GM18526 (cell line): ENCODE results near the gene MET.

Source experiments
- POLR2A ChIP-seq: IDR thresholded peaks from 3 replicates; pipeline ENCODE4 v1.6.1; 2011; ENCODE audit not compliant: insufficient read length; ENCODE audit errors: extremely low read depth

Gene MET

GRCh38 chr7:116777651-116778281, 105.8 kb downstream of the MET start:
- TF ChIP-seq POLR2A: no peak

- no peak for TF ChIP-seq POLR2A
Observed at GRCh38 chr7:116779216-116779615, 107.2 kb downstream of the MET start.

GRCh38 chr7:116779931-116780330, 107.9 kb downstream of the MET start:
- TF ChIP-seq POLR2A: no peak

GRCh38 chr7:116780521-116780920, 108.5 kb downstream of the MET start:
- no peak for TF ChIP-seq POLR2A

DNA sequence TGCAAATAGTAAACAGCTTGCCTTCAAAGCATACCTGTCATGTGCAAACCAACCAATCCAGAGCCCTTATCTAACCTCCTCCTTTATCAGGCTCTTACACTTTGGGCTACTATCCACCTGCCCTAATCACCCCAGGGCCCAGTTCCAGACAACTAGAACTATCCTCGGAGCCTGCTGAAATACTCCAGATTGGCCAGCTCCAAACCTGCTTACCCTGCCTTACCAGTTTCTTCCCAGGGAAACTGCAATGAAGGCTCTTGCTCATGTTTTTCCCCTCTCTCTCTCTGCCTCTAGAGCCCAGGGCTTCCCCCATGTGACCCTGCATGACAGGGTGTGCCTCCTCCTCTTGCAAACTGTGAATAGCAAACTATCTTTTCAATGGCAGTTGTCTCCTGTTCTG, 109.0 kb downstream of the MET start:
- TF ChIP-seq POLR2A: no peak

DNA sequence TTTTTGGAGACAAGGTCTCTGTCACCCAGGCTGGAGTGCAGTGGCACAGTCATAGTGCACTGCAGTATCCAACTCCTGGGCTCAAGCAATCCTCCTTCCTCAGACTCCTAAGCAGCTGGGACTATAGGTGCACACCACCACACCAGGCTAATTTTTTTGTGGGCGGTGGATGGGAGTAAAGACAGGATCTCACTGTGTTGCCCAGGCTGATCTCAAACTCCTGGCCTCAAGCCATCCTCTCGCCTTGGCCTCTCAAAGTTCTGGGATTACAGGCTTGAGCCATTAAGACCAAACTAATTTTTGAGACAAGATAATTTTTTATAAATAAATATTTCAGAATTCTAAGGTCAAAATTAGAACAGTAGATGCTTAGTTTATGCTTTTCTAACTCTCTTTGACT, 109.6 kb downstream of the MET start:
- no peak for TF ChIP-seq POLR2A

DNA sequence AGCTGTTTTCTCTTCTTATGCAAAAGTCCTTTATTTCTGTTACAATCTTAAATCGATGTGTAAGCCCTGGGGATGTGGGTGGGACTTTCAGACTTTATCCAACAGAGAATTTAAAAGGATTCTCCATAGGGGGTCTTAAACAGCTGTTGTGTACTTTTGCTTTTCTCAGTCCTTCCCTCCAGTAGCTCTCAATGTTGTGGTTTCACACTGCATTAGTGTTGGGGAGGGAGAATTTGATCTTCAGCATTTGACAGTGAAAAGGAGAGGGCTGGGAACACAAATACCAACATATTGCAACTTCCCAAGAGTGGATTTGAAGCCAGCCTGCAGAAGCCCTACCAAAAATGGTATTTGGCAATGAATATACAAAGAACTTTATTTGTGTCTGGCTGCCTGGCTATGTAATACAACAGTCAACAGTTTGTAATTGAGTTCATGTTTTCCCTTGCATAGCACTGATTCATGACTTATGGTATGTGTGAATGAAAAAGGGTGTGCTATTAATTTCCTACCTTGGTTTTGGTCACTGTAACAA, 110.2 kb downstream of the MET start:
- TF ChIP-seq POLR2A: no peak

- no peak for TF ChIP-seq POLR2A
Observed at GRCh38 chr7:116783666-116784318, 111.8 kb downstream of the MET start.

DNA sequence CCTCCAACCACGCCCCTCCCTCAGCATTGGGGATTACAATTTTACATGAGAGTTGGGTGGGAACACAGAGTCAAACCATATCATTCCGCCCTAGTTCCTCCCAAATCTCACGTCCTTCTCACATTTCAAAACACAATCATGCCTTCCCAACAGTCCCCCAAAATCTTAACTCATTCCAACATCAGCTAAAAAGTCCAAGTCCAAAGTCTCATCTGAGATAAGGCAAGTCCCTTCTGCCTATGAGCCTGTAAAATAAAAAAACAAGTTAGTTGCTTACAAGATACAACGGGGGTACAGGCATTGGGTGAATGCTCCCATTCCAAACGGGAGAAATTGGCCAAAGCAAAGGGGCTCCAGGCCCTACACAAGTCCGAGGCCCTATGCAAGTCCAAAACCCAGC, 112.7 kb downstream of the MET start:
- TF ChIP-seq POLR2A: no peak

DNA sequence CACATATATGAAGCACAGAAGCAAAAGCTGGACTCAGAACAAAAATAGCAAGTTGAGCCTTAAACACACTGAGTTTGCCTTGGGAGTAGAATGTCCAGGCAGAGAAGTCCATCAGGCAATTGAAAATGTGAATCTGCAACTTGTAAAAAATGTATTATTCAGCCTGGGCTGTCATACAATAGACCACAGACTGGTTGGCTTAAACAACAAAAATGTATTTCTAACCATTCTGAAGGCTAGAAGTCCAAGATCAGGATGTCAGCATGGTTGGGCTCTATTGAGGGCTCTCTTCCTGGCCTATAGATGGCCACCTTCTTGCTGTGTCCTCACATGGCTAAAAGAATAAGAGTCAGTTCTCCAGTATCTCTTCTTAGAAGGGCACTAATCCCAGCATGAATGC, 113.8 kb downstream of the MET start:
- TF ChIP-seq POLR2A: no peak

GRCh38 chr7:116786791-116787443, 114.9 kb downstream of the MET start:
- TF ChIP-seq POLR2A: no peak

- TF ChIP-seq POLR2A: no peak
Observed at GRCh38 chr7:116787881-116788280, 115.9 kb downstream of the MET start.

GRCh38 chr7:116788572-116789197, 116.7 kb downstream of the MET start:
- no peak for TF ChIP-seq POLR2A

GRCh38 chr7:116790025-116790424, 118.0 kb downstream of the MET start:
- TF ChIP-seq POLR2A: no peak

- TF ChIP-seq POLR2A: no peak
Observed at GRCh38 chr7:116792813-116793212, 120.8 kb downstream of the MET start.
